H9 (cell line): ENCODE measurements around the gene OSR1. TPM values are rescaled to one million over a fixed set of nuclear protein-coding genes. Genes with fewer than 3 reads are reported as not detected.

Experiments used
- DNase-seq: peaks from one replicate; pipeline ENCODE4 v3.0.0-alpha.2; 2017
- H2AFZ ChIP-seq: one replicate; pipeline ENCODE4 v1.6.1; 2013; ENCODE audit warnings: mild to moderate bottlenecking, low read length, control low read depth, moderate library complexity
- H2AK5ac ChIP-seq: 2 replicates; pipeline ENCODE4 v1.6.1; 2013; ENCODE audit warnings: low read length, control low read depth, mixed read lengths; ENCODE audit not compliant: insufficient read length
- H2BK120ac ChIP-seq: one replicate; pipeline ENCODE4 v1.6.1; 2013; ENCODE audit warnings: low read depth, mild to moderate bottlenecking, low read length, control low read depth, inconsistent platforms; ENCODE audit not compliant: poor library complexity, severe bottlenecking
- H2BK12ac ChIP-seq: 2 replicates; pipeline ENCODE4 v1.6.1; 2013; ENCODE audit warnings: low read length, control low read depth, mixed read lengths, low read depth; ENCODE audit not compliant: insufficient read length
- H2BK15ac ChIP-seq: 2 replicates; pipeline ENCODE4 v1.6.1; 2013; ENCODE audit warnings: low read depth, low read length, control low read depth
- H2BK20ac ChIP-seq: one replicate; pipeline ENCODE4 v1.6.1; 2013; ENCODE audit warnings: low read depth, mild to moderate bottlenecking, low read length, control low read depth, inconsistent platforms; ENCODE audit not compliant: poor library complexity, severe bottlenecking
- H2BK5ac ChIP-seq: 2 replicates; pipeline ENCODE4 v1.6.1; 2013; ENCODE audit warnings: low read length, control low read depth, mixed read lengths; ENCODE audit not compliant: insufficient read length
- H3K14ac ChIP-seq: 2 replicates; pipeline ENCODE4 v1.6.1; 2013; ENCODE audit warnings: low read length, control low read depth; ENCODE audit not compliant: insufficient read depth
- H3K18ac ChIP-seq: 2 replicates; pipeline ENCODE4 v1.6.1; 2013; ENCODE audit warnings: low read depth, mild to moderate bottlenecking, mixed read lengths, low read length, control low read depth; ENCODE audit not compliant: insufficient read length
- H3K23ac ChIP-seq: 2 replicates; pipeline ENCODE4 v1.6.1; 2013; ENCODE audit warnings: low read length, control low read depth, mixed read lengths, low read depth; ENCODE audit not compliant: insufficient read length
- H3K23me2 ChIP-seq: 2 replicates; pipeline ENCODE4 v1.6.1; 2013; ENCODE audit warnings: low read depth, mild to moderate bottlenecking, mixed read lengths, low read length, control low read depth; ENCODE audit not compliant: insufficient read length, poor library complexity, severe bottlenecking
- H3K27ac ChIP-seq: 2 replicates; pipeline ENCODE4 v1.5.1; 2013; ENCODE audit warnings: low read length, control low read depth, mixed read lengths, low read depth; ENCODE audit not compliant: insufficient read length
- H3K27me3 ChIP-seq: 2 replicates; pipeline ENCODE4 v1.6.1; 2013; ENCODE audit warnings: low read length, control low read depth, inconsistent platforms; ENCODE audit not compliant: insufficient read depth
- H3K4ac ChIP-seq: 2 replicates; pipeline ENCODE4 v1.6.1; 2013; ENCODE audit warnings: low read depth, mild to moderate bottlenecking, control low read depth, inconsistent platforms, low read length, moderate library complexity
- H3K4me1 ChIP-seq: 2 replicates; pipeline ENCODE4 v1.6.1; 2013; ENCODE audit warnings: low read length, control low read depth, inconsistent platforms; ENCODE audit not compliant: insufficient read depth
- H3K4me2 ChIP-seq: 2 replicates; pipeline ENCODE4 v1.6.1; 2013; ENCODE audit warnings: low read length, control low read depth, mixed read lengths; ENCODE audit not compliant: insufficient read length, insufficient read depth
- H3K56ac ChIP-seq: 2 replicates; pipeline ENCODE4 v1.6.1; 2013; ENCODE audit warnings: low read depth, mild to moderate bottlenecking, mixed read lengths, low read length, control low read depth; ENCODE audit not compliant: insufficient read length
- H3K79me1 ChIP-seq: 2 replicates; pipeline ENCODE4 v1.6.1; 2013; ENCODE audit warnings: low read depth, mild to moderate bottlenecking, moderate library complexity, low read length, control low read depth, inconsistent platforms; ENCODE audit not compliant: insufficient read depth, poor library complexity, severe bottlenecking
- H3K79me2 ChIP-seq: 2 replicates; pipeline ENCODE4 v1.6.1; 2013; ENCODE audit warnings: low read length, control low read depth, inconsistent platforms; ENCODE audit not compliant: insufficient read depth
- H3K9ac ChIP-seq: 2 replicates; pipeline ENCODE4 v1.6.1; 2013; ENCODE audit warnings: low read length, control low read depth, mixed read lengths; ENCODE audit not compliant: insufficient read length; ENCODE audit errors: extremely low read depth
- H3K9me3 ChIP-seq: one replicate; pipeline ENCODE4 v1.6.1; 2013; ENCODE audit warnings: low read depth, low read length, inconsistent platforms; ENCODE audit not compliant: control insufficient read depth
- H3T11ph ChIP-seq: one replicate; pipeline ENCODE4 v1.6.1; 2013; ENCODE audit warnings: mild to moderate bottlenecking, low read length, control low read depth, inconsistent platforms
- H4K20me1 ChIP-seq: one replicate; pipeline ENCODE4 v1.6.1; 2013; ENCODE audit not compliant: control insufficient read depth, insufficient read length, insufficient read depth
- H4K5ac ChIP-seq: 2 replicates; pipeline ENCODE4 v1.6.1; 2013; ENCODE audit warnings: low read depth, mild to moderate bottlenecking, mixed read lengths, low read length, control low read depth; ENCODE audit not compliant: insufficient read length
- H4K8ac ChIP-seq: replicated peaks from 2 replicates; pipeline ENCODE4 v1.6.1; 2013; ENCODE audit warnings: low read length, control low read depth, mixed read lengths, low read depth; ENCODE audit not compliant: insufficient read length
- H4K91ac ChIP-seq: 2 replicates; pipeline ENCODE4 v1.6.1; 2013; ENCODE audit warnings: low read depth, mild to moderate bottlenecking, moderate library complexity, mixed read lengths, low read length, control low read depth; ENCODE audit not compliant: insufficient read length
- H3K27ac Mint-ChIP-seq, 3 experiments: 2 replicates in 2 of 3; 3 replicates in 1 of 3; pipeline ENCODE4 v1.8.0; 2020 to 2021; ENCODE audit warnings: mixed read lengths in 3 of 3, mild to moderate bottlenecking in 1 of 3, moderate library complexity in 1 of 3
- H3K27me3 Mint-ChIP-seq: 2 replicates; pipeline ENCODE4 v1.8.0; 2021; ENCODE audit warnings: low read depth, mild to moderate bottlenecking, moderate library complexity, mixed read lengths
- H3K36me3 Mint-ChIP-seq, 3 experiments: 2 replicates in 2 of 3; 3 replicates in 1 of 3; pipeline ENCODE4 v1.8.0; 2020 to 2021; ENCODE audit warnings: low read depth in 3 of 3, mixed read lengths in 3 of 3; ENCODE audit not compliant: insufficient read depth in 1 of 3
- H3K4me1 Mint-ChIP-seq, 2 experiments: 2 replicates each; pipeline ENCODE4 v1.8.0; 2020; ENCODE audit warnings: mixed read lengths in 2 of 2
- H3K4me3 Mint-ChIP-seq, 2 experiments: 2 replicates in 1 of 2; 3 replicates in 1 of 2; pipeline ENCODE4 v1.8.0; 2020 to 2021; ENCODE audit warnings: mild to moderate bottlenecking in 2 of 2, mixed read lengths in 2 of 2, moderate library complexity in 1 of 2
- H3K9me3 Mint-ChIP-seq, 2 experiments: 2 replicates in 1 of 2; 3 replicates in 1 of 2; pipeline ENCODE4 v1.8.0; 2020; ENCODE audit warnings: mild to moderate bottlenecking in 2 of 2, mixed read lengths in 2 of 2, moderate library complexity in 1 of 2
- WGBS: extraction: QIAGEN DNeasy Blood & Tissue Kit; methylation state at CpG from one replicate; pipeline ENCODE4 v1.1.7; 2013; ENCODE audit warnings: missing lambda C conversion rate, low lambda C conversion rate, mixed read lengths; ENCODE audit not compliant: insufficient read length; ENCODE audit errors: extremely low coverage; 5-methylcytosine and 5-hydroxymethylcytosine counted together
- total RNA-seq: library from RNA; stranded (reverse); gene quantifications from 2 replicates; pipeline ENCODE4 v1.2.1, GENCODE V29; 2021
- TF ChIP-seq, protein P1 (sequence below): fragments of 200-600 bp; sonication (generic); conservative IDR thresholded peaks from 3 replicates; pipeline ENCODE4 v1.8.0; 2021; ENCODE audit warnings: antibody characterized with exemption, mild to moderate bottlenecking

Gene OSR1
- total RNA-seq, 1 experiment from 2014 or later: 0.35 TPM

DNA sequence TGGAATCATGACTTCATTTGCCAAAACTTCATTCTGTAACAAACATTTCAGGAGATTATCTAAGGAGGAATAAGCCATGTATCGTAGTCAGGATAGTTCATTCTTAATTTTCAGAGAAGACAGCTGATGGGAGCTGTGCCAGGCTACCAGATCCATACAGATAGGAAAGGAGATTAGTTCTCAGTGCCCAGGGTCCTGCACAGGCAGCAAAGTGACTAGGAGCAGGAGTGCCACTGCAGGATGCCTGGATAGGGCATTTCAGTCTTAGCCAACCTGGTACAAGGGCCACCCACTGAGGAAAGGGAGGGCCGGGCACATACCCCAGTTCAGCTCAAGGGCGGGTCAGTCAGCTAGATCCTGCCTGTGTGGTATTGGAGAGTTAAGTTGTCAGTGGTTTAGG lies 6.7 kb upstream of the OSR1 start:
- no peaks in the 10 kb centered on the region for H3K4me1 ChIP-seq
- H3K4me1 Mint-ChIP-seq: peaks cover 21 to 26% of the 10 kb centered on the region in 2 experiments
- no peak overlapping the region for H4K5ac ChIP-seq
- no peak overlapping the region for H4K8ac ChIP-seq
- H2BK5ac ChIP-seq: no peak overlapping the region
- H3K23me2 ChIP-seq: peaks cover 9% of the 10 kb centered on the region
- no peaks in the 10 kb centered on the region for H3K9me3 ChIP-seq
- H2BK12ac ChIP-seq: no peak overlapping the region
- H3K4me3 Mint-ChIP-seq: no peak overlapping the region
- no peaks in the 10 kb centered on the region for H3K36me3 Mint-ChIP-seq
- no peak overlapping the region for H3K23ac ChIP-seq
- H2AK5ac ChIP-seq: no peak overlapping the region
- whole genome bisulfite sequencing: no CpG with 5 or more reads among the region's 3 CpGs
- no peak overlapping the region for H2BK15ac ChIP-seq
- no peak overlapping the region for H3K9ac ChIP-seq
- H3K14ac ChIP-seq: no peak overlapping the region
- peaks cover 49% of the 10 kb centered on the region for H3K27me3 ChIP-seq
- H3K56ac ChIP-seq: no peak overlapping the region
- no peak overlapping the region for H4K91ac ChIP-seq
- H3K9me3 Mint-ChIP-seq: no peaks in the 10 kb centered on the region; a peak in 1 of 5 replicates
- no peaks in the 10 kb centered on the region for H4K20me1 ChIP-seq
- no peak for DNase-seq
- H3K79me2 ChIP-seq: no peaks in the 10 kb centered on the region
- H3K18ac ChIP-seq: no peak overlapping the region
- H3K4me2 ChIP-seq: no peak overlapping the region
- no peak overlapping the region for H2AFZ ChIP-seq
- H3T11ph ChIP-seq: no peak overlapping the region
- no peaks in the 10 kb centered on the region for H3K79me1 ChIP-seq
- no peak overlapping the region for H3K4ac ChIP-seq
- no peak overlapping the region for H2BK20ac ChIP-seq
- no peak overlapping the region for H2BK120ac ChIP-seq
- no peak overlapping the region for H3K27ac ChIP-seq
- H3K27me3 Mint-ChIP-seq: peaks cover 98% of the 10 kb centered on the region
- H3K27ac Mint-ChIP-seq: no peak overlapping the region
- TF ChIP-seq, protein P1, sequence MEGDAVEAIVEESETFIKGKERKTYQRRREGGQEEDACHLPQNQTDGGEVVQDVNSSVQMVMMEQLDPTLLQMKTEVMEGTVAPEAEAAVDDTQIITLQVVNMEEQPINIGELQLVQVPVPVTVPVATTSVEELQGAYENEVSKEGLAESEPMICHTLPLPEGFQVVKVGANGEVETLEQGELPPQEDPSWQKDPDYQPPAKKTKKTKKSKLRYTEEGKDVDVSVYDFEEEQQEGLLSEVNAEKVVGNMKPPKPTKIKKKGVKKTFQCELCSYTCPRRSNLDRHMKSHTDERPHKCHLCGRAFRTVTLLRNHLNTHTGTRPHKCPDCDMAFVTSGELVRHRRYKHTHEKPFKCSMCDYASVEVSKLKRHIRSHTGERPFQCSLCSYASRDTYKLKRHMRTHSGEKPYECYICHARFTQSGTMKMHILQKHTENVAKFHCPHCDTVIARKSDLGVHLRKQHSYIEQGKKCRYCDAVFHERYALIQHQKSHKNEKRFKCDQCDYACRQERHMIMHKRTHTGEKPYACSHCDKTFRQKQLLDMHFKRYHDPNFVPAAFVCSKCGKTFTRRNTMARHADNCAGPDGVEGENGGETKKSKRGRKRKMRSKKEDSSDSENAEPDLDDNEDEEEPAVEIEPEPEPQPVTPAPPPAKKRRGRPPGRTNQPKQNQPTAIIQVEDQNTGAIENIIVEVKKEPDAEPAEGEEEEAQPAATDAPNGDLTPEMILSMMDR: no peak
